Uterus (tissue), 4 donors: ENCODE results near the gene STAT1. TPM values are rescaled to one million over a fixed set of nuclear protein-coding genes. Genes with fewer than 3 reads are reported as not detected.
A peak's percentile ranks its signal among the peaks of the same experiment; 100 is the strongest.

Experiments used
- DNase-seq, 2 donors: peaks; one replicate each; pipeline ENCODE4 v3.0.0-alpha.2; 2019 to 2020
- H3K27ac ChIP-seq, 2 donors: fragments of 200-600 bp; sonication (generic); 1 replicate in 1 of 2; 2 replicates in 1 of 2; pipeline ENCODE4 v1.5.1; 2016 to 2018
- H3K27me3 ChIP-seq, 2 donors: fragments of 200-600 bp; sonication (generic); one replicate each; pipeline ENCODE4 v1.5.1; 2018 to 2019; ENCODE audit warnings: control low read depth in 1 of 2
- H3K36me3 ChIP-seq, 2 donors: fragments of 200-600 bp; sonication (generic); one replicate each; pipeline ENCODE4 v1.5.1; 2019; ENCODE audit warnings: control low read depth in 1 of 2
- H3K4me1 ChIP-seq, 2 donors: fragments of 200-600 bp; sonication (generic); one replicate each; pipeline ENCODE4 v1.5.1; 2018 to 2019; ENCODE audit warnings: control low read depth in 1 of 2
- H3K4me3 ChIP-seq, 2 donors: fragments of 200-600 bp; sonication (generic); 1 replicate in 1 of 2; 2 replicates in 1 of 2; pipeline ENCODE4 v1.5.1; 2018 to 2019; ENCODE audit warnings: mild to moderate bottlenecking in 1 of 2
- H3K9me3 ChIP-seq, 2 donors: fragments of 200-600 bp; sonication (generic); one replicate each; pipeline ENCODE4 v1.5.1; 2019; ENCODE audit warnings: control low read depth in 1 of 2
- POLR2A ChIP-seq, 2 donors: fragments of 450-650 bp; IDR thresholded peaks; one replicate each; pipeline ENCODE4 v1.6.1; 2016; ENCODE audit warnings: antibody characterized with exemption in 2 of 2, mild to moderate bottlenecking in 1 of 2, moderate library complexity in 1 of 2
- intact Hi-C: fragments of 100-400 bp; cut with DNase I; formaldehyde crosslinking; loops from one replicate; pipeline ENCODE4 v1.15.1; 2023; ENCODE audit warnings: low total_unique reads
- total RNA-seq, 4 donors: library from RNA; depleted of rRNA in 3 of 4; stranded (reverse); fragments of >200 nt in 3 of 4; gene quantifications; one replicate each; pipeline versions ENCODE4 v1.1.0 to v1.2.4, GENCODE V29; 2014 to 2023
- TF ChIP-seq, protein P1 (sequence below), 4 experiments: fragments of 200-600 bp in 2 of 4; fragments of 450-650 bp in 2 of 4; sonication (generic) in 2 of 4; IDR thresholded peaks; one replicate each; pipeline ENCODE4 v1.5.1; 2016 to 2019; ENCODE audit warnings: antibody characterized with exemption in 4 of 4, mild to moderate bottlenecking in 2 of 4, moderate library complexity in 1 of 4
- donor health status: DM: yes; HTN: yes; CAD: no.

STAT1 gene
- total RNA-seq, 4 donors from 2014 or later: 20.7 to 83.0 (median 56.1) TPM

- intact Hi-C loops: no loop called here
- Histone ChIP-seq H3K4me1 (peaks cover 0 to 3% of the 10 kb centered on the region in 2 donors), H3K27ac (peak overlapping the region; percentile 85 to 90), H3K9me3 (no peaks in the 10 kb centered on the region), H3K4me3 (peak overlapping the region; percentile 70 to 92), H3K27me3 (no peaks in the 10 kb centered on the region), H3K36me3 (no peaks in the 10 kb centered on the region)
- DNase-seq: peak in 1 of 2 donors; percentile 23
- TF ChIP-seq POLR2A (IDR thresholded peaks at IDR 0.05): no peak
- TF ChIP-seq, protein P1, sequence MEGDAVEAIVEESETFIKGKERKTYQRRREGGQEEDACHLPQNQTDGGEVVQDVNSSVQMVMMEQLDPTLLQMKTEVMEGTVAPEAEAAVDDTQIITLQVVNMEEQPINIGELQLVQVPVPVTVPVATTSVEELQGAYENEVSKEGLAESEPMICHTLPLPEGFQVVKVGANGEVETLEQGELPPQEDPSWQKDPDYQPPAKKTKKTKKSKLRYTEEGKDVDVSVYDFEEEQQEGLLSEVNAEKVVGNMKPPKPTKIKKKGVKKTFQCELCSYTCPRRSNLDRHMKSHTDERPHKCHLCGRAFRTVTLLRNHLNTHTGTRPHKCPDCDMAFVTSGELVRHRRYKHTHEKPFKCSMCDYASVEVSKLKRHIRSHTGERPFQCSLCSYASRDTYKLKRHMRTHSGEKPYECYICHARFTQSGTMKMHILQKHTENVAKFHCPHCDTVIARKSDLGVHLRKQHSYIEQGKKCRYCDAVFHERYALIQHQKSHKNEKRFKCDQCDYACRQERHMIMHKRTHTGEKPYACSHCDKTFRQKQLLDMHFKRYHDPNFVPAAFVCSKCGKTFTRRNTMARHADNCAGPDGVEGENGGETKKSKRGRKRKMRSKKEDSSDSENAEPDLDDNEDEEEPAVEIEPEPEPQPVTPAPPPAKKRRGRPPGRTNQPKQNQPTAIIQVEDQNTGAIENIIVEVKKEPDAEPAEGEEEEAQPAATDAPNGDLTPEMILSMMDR (IDR thresholded peaks at IDR 0.05): no peak
Observed at GRCh38 chr2:191012845-191013681, 908 bp downstream of the STAT1 start.

DNA sequence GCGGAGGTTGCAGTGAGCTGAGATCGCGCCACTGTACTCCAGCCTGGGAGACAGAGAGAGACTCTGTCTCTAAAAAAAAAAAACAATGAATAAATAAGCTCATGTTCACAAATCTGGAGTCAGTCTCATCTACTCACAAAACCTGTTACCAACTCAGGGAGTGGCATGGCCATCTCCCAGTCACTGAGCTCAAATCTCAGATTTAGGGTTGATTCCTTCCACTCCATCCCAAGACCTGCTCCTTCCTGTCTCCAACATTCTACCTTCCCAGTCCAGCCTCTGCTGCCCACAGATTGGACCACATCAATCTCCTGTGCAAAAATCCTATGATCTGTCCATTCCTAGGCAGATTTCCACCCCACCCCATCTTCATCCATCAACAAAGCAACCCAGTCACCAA, 1.6 kb downstream of the STAT1 start:
- TF ChIP-seq POLR2A (IDR thresholded peaks at IDR 0.05): no peak
- TF ChIP-seq, protein P1 (IDR thresholded peaks at IDR 0.05): no peak
- H3K27ac ChIP-seq: no peak overlapping the region
- H3K4me3 ChIP-seq: peak overlapping the region in 1 of 2 donors; percentile 92
- intact Hi-C loops: no loop called here
- H3K36me3 ChIP-seq: no peaks in the 10 kb centered on the region
- no peak for DNase-seq
- no peaks in the 10 kb centered on the region for H3K27me3 ChIP-seq
- no peaks in the 10 kb centered on the region for H3K9me3 ChIP-seq
- H3K4me1 ChIP-seq: peaks cover 0 to 3% of the 10 kb centered on the region in 2 donors

- H3K4me3 ChIP-seq: no peak overlapping the region
- intact Hi-C loops: no loop called here
- no peaks in the 10 kb centered on the region for H3K27me3 ChIP-seq
- H3K27ac ChIP-seq: no peak overlapping the region
- TF ChIP-seq POLR2A (IDR thresholded peaks at IDR 0.05): no peak
- TF ChIP-seq, protein P1 (IDR thresholded peaks at IDR 0.05): no peak
- no peaks in the 10 kb centered on the region for H3K9me3 ChIP-seq
- peaks cover 0 to 3% of the 10 kb centered on the region in 2 donors for H3K4me1 ChIP-seq
- no peak for DNase-seq
- no peaks in the 10 kb centered on the region for H3K36me3 ChIP-seq
Observed at GRCh38 chr2:191010887-191011885, 2.8 kb downstream of the STAT1 start.

- no peak for TF ChIP-seq POLR2A (IDR thresholded peaks at IDR 0.05)
- TF ChIP-seq, protein P1 (IDR thresholded peaks at IDR 0.05): no peak
- Histone ChIP-seq H3K27me3 (no peaks in the 10 kb centered on the region), H3K27ac (no peak overlapping the region), H3K4me1 (peaks cover 0 to 3% of the 10 kb centered on the region in 2 donors), H3K9me3 (no peaks in the 10 kb centered on the region), H3K4me3 (no peak overlapping the region), H3K36me3 (no peaks in the 10 kb centered on the region)
- DNase-seq: no peak
- intact Hi-C loops: no loop called here
Observed at GRCh38 chr2:191009541-191010374, 4.2 kb downstream of the STAT1 start.
